ENCODE measurements around the gene KLHL15. TPM values are rescaled to one million over a fixed set of nuclear protein-coding genes. Genes with fewer than 3 reads are reported as not detected.

The KLHL15 gene
- total and polyA plus RNA-seq, 2 experiments from 2014 or later = 2.4 to 15.0 TPM

- peaks cover 5% of the 10 kb centered on the region; the same call in 1 of the 2 replicates for H4K20me1 ChIP-seq (replicated peaks; ENCODE audit: insufficient read depth)
- no peak for DNase-seq (ENCODE audit: low spot score)
- TF ChIP-seq STAT1 (IDR thresholded peaks at IDR 0.05; ENCODE audit: unreplicated experiment) (no peak), EZH2 (IDR thresholded peaks at IDR 0.05; ENCODE audit: low read depth, unreplicated experiment) (no peak), ETS1 (IDR thresholded peaks at IDR 0.05) (no peak), EZH2phosphoT487 (IDR thresholded peaks at IDR 0.05; ENCODE audit: unreplicated experiment) (no peak), ZNF114 (CRISPR knock-in tag; IDR thresholded peaks at IDR 0.05) (no peak), CREB1 (CRISPR knock-in tag; IDR thresholded peaks at IDR 0.05; ENCODE audit: low read depth) (no peak), ZNF462 (CRISPR knock-in tag; IDR thresholded peaks at IDR 0.05) (no peak), CTCF (conservative IDR thresholded peaks at IDR 0.05; ENCODE audit: low read depth in 2 of 2) (no peak), POLR2AphosphoS5 (IDR thresholded peaks at IDR 0.05; ENCODE audit: low read depth) (no peak), JUNB (IDR thresholded peaks at IDR 0.05; ENCODE audit: unreplicated experiment) (no peak), REST (IDR thresholded peaks at IDR 0.05; ENCODE audit: unreplicated experiment) (no peak), NANOG (IDR thresholded peaks at IDR 0.05; ENCODE audit: borderline replicate concordance) (no peak), ZNF331 (CRISPR knock-in tag; IDR thresholded peaks at IDR 0.05; ENCODE audit: low read depth) (no peak)
- H3K9me2 ChIP-seq (ENCODE audit: insufficient read depth) = no peaks in the 10 kb centered on the region
- no peaks in the 10 kb centered on the region for H3F3A ChIP-seq (replicated peaks; ENCODE audit: low read depth)
- no peak for ATAC-seq
- H3K36me3 ChIP-seq (ENCODE audit: insufficient read depth) = no peaks in the 10 kb centered on the region
- H3K4me3 ChIP-seq = no peak overlapping the region
- H3K4me3 Mint-ChIP-seq = no peak overlapping the region
- H3K36me3 Mint-ChIP-seq (ENCODE audit: low read depth) = peaks cover 11% of the 10 kb centered on the region; the same call in 2 of the 3 replicates
- H3K27ac ChIP-seq (ENCODE audit: low read depth) = no peak overlapping the region
- no peaks in the 10 kb centered on the region for H3K4me1 Mint-ChIP-seq
- H3K27me3 Mint-ChIP-seq (ENCODE audit: insufficient read depth, low read depth, poor library complexity) = no peaks in the 10 kb centered on the region
- peaks cover 70% of the 10 kb centered on the region for H3K79me2 ChIP-seq (replicated peaks; ENCODE audit: insufficient read depth)
- no peak overlapping the region for H3K27ac Mint-ChIP-seq
- H2AFZ ChIP-seq = no peak overlapping the region
- H3K4me1 ChIP-seq (ENCODE audit: insufficient read depth) = no peaks in the 10 kb centered on the region
- no peak overlapping the region for H3K4me2 ChIP-seq
- peaks cover 4% of the 10 kb centered on the region; the same call in 1 of the 2 replicates for H3K27me3 ChIP-seq (ENCODE audit: insufficient read depth)
- no peaks in the 10 kb centered on the region for H3K9me3 Mint-ChIP-seq
Observed at GRCh38 chrX:24020306-24020876, 6.6 kb downstream of the KLHL15 start.

All from GM23338 (cell line).